Measurements from ENCODE around the gene PGC. TPM values are rescaled to one million over a fixed set of nuclear protein-coding genes. Genes with fewer than 3 reads are reported as not detected.
A peak's percentile ranks its signal among the peaks of the same experiment; 100 is the strongest.

PGC gene
- total and polyA plus RNA-seq, 9 of the 15 experiments (the other 6 are each of a cell fraction or from before 2014, with no cell fraction given): 0.17 to 0.40 TPM; not detected in 7

DNA sequence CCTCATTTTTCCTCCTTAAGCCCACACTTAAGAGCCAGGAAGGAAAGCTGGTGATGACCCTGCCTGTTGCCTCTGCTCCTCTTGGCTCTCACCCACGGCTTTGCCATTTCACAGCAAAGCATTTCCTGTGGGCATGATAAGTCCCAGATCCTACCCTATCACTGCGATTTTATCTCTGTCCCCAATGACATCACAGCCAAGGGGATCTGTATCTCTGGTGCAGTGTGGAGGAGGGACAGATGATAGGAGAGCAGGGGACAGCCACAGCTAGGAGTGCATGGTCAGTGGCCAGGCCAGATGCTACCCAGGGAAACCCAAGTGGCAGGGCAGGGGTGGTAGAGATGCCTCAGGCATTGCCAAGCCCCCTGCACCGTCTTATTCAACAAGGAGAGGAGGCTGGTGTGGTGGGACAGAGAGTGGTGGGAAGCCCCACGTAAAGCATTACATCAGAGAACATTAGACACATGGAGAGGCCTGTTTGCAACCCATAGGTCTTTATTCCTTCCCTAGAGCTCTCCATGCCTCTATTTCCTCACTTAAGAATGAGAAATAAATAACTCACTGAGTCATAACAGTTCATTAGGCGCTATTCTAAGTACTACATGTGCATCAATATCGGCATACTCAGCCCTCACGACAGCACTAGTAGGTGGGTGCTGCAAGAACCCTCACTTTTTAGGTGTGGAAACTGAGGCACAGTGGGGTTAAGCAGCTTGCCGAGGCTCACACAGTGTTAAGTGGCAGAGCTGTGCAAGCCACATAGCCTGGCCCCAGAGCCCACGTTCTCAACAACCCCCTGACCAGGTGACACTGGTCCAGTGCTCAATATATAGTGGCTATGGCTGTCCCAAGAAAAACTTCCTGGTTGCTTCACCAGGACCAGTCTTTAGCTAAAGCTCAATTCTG is 16.4 kb downstream of the PGC start:
- in situ Hi-C loops (cut with MboI): no loop called here
- peaks cover 4% of the 10 kb centered on the region for H4K20me1 ChIP-seq (replicated peaks; ENCODE audit: control insufficient read depth, insufficient read depth, low read length)
- FAIRE-seq: no peak
- H3K36me3 ChIP-seq (ENCODE audit: control insufficient read depth, insufficient read depth, low read length): no peaks in the 10 kb centered on the region
- ChIA-PET POLR2A (interaction anchor here (0.6 to 0.8 kb wide), 4 partner anchors 11 to 616 kb away, joined by 3 to 5 read pairs (median 3); no protein-coding TSS in a partner anchor), CTCF (ENCODE audit: low intra/inter-chr PET ratio) (no interaction called here)
- no TSS peak for BruUV-seq (replicated peaks)
- H3K4me3 ChIP-seq: no peak overlapping the region
- H3K9me1 ChIP-seq (ENCODE audit: control insufficient read depth, insufficient read depth, low read length): no peaks in the 10 kb centered on the region
- H3K4me1 ChIP-seq (replicated peaks in 1 of 2; ENCODE audit: control insufficient read depth in 2 of 2, insufficient read depth in 2 of 2, low read length in 2 of 2): peaks cover 2 to 34% of the 10 kb centered on the region in 2 experiments
- intact Hi-C loops (cut with micrococcal nuclease): no loop called here
- peaks cover 0 to 32% of the 10 kb centered on the region in 2 experiments; a peak in 2 of 5 replicates for H3K27me3 ChIP-seq (ENCODE audit: control insufficient read depth in 2 of 2, insufficient read depth in 2 of 2, low read length in 2 of 2)
- WGBS (ENCODE audit: insufficient coverage, low coverage, missing lambda C conversion rate): 8% methylated on average over 9 of the region's 9 CpGs
- TF ChIP-seq, protein P1, sequence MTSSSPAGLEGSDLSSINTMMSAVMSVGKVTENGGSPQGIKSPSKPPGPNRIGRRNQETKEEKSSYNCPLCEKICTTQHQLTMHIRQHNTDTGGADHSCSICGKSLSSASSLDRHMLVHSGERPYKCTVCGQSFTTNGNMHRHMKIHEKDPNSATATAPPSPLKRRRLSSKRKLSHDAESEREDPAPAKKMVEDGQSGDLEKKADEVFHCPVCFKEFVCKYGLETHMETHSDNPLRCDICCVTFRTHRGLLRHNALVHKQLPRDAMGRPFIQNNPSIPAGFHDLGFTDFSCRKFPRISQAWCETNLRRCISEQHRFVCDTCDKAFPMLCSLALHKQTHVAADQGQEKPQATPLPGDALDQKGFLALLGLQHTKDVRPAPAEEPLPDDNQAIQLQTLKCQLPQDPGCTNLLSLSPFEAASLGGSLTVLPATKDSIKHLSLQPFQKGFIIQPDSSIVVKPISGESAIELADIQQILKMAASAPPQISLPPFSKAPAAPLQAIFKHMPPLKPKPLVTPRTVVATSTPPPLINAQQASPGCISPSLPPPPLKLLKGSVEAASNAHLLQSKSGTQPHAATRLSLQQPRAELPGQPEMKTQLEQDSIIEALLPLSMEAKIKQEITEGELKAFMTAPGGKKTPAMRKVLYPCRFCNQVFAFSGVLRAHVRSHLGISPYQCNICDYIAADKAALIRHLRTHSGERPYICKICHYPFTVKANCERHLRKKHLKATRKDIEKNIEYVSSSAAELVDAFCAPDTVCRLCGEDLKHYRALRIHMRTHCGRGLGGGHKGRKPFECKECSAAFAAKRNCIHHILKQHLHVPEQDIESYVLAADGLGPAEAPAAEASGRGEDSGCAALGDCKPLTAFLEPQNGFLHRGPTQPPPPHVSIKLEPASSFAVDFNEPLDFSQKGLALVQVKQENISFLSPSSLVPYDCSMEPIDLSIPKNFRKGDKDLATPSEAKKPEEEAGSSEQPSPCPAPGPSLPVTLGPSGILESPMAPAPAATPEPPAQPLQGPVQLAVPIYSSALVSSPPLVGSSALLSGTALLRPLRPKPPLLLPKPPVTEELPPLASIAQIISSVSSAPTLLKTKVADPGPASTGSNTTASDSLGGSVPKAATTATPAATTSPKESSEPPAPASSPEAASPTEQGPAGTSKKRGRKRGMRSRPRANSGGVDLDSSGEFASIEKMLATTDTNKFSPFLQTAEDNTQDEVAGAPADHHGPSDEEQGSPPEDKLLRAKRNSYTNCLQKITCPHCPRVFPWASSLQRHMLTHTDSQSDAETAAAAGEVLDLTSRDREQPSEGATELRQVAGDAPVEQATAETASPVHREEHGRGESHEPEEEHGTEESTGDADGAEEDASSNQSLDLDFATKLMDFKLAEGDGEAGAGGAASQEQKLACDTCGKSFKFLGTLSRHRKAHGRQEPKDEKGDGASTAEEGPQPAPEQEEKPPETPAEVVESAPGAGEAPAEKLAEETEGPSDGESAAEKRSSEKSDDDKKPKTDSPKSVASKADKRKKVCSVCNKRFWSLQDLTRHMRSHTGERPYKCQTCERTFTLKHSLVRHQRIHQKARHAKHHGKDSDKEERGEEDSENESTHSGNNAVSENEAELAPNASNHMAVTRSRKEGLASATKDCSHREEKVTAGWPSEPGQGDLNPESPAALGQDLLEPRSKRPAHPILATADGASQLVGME (CRISPR knock-in tag; IDR thresholded peaks at IDR 0.05): 0 out of 2 replicates have a peak, but pooled peaks have one; percentile 27
- TF ChIP-seq ATF1 (CRISPR knock-in tag; IDR thresholded peaks at IDR 0.05) (no peak), ATF1 (tag; IDR thresholded peaks at IDR 0.05) (0 out of 2 replicates have a peak, but pooled peaks have one; percentile 29), ZC3H4 (CRISPR knock-in tag; IDR thresholded peaks at IDR 0.05; ENCODE audit: borderline replicate concordance) (no peak), GABPB1 (CRISPR knock-in tag; IDR thresholded peaks at IDR 0.05) (no peak)
- TF ChIP-seq, protein P2, sequence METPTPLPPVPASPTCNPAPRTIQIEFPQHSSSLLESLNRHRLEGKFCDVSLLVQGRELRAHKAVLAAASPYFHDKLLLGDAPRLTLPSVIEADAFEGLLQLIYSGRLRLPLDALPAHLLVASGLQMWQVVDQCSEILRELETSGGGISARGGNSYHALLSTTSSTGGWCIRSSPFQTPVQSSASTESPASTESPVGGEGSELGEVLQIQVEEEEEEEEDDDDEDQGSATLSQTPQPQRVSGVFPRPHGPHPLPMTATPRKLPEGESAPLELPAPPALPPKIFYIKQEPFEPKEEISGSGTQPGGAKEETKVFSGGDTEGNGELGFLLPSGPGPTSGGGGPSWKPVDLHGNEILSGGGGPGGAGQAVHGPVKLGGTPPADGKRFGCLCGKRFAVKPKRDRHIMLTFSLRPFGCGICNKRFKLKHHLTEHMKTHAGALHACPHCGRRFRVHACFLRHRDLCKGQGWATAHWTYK (CRISPR knock-in tag; IDR thresholded peaks at IDR 0.05): 0 out of 2 replicates have a peak, but pooled peaks have one; percentile 26
- H3K9me3 ChIP-seq (replicated peaks; ENCODE audit: control insufficient read depth, insufficient read depth, low read depth, low read length): no peaks in the 10 kb centered on the region
- no peak overlapping the region for H2AFZ ChIP-seq (ENCODE audit: low read depth, low read length)
- no peak overlapping the region for H3K4me2 ChIP-seq (ENCODE audit: insufficient read depth, low read length)
- no peaks in the 10 kb centered on the region for H3K79me2 ChIP-seq (ENCODE audit: control insufficient read depth, insufficient read depth, low read length)
- no peak overlapping the region for H3K27ac ChIP-seq (ENCODE audit: extremely low read depth, low read depth, low read length)
- ATAC-seq: no peak
- no peak overlapping the region; a peak in 1 of 4 replicates for H3K9ac ChIP-seq (ENCODE audit: insufficient read depth in 1 of 2, low read depth in 2 of 2, low read length in 2 of 2)
- DNase-seq (ENCODE audit: extremely low read depth in 1 of 4, low spot score in 3 of 4): no peak
